ENCODE data around the gene IQCK.
"Not testable (repeated sequence)": the region's sequence is repeated elsewhere in the genome, so short reads cannot be mapped to it uniquely, and the experiment has no call there.

Gene IQCK

DNA sequence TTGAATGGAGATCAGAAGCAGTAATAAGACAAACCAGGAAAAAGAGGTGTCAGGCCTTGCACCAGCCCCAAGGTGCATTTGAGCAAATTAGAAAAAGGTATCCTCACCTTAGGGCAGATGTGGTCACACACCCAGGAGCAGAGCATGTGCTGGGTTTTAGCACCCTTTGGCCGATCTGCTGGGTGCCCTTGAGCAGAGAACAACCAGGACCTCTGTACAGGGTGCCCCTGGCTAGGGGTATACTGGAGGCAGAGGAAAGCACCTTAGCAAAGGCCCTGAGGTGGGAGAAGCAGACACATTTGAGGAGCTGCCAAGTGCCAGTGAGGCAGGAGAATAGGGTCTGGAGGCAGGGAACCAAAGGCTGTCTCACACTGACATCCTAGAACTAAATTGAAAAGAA, 67.0 kb downstream of the IQCK start:
- in situ Hi-C loops (cut with MboI; ENCODE audit: low sequenced_read_pairs), result no loop called here

GRCh38 chr16:19785512-19786130, 67.5 kb downstream of the IQCK start:
- in situ Hi-C loops (cut with MboI; ENCODE audit: low sequenced_read_pairs), result no loop called here

DNA sequence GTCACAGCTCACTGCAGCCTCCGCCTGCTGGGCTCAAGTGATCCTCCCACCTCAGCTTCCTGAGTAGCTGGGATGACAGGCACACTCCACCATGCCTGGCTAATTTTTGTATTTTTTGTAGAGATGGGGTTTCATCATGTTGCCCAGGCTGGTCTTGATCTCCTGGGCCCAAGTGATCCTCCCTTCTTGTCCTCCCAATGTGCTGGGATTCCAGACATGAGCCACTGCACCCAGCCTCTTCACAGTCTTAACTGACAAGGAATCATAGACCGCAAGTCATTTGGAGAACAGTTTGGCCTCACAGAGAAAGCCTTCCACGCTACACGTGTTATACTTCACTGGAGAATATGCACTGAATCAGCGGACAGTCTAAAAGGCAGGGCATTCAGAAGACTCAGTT, 83.3 kb downstream of the IQCK start:
- in situ Hi-C loops (cut with MboI; ENCODE audit: low sequenced_read_pairs), result not testable (repeated sequence)

GRCh38 chr16:19801824-19802223, 83.8 kb downstream of the IQCK start:
- in situ Hi-C loops (cut with MboI; ENCODE audit: low sequenced_read_pairs), result not testable (repeated sequence)

DNA sequence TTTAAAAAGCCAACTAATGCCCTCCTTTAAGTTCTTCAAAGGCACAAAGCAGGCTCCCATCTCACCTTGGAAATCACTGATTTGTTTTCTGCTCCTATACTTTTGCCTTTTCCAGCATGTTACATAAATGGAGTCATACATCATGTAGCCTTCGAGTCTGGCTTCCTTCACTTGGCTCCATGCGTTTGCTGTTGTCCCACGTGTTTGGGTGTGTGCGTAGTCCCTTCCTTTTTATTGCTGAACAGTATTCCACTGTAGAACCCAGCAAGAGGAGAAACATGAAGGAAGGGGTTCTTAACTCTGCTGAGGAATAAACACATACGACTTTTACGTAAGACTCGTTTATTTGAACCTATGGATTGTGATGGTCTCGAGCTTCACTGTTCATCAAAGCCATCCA, 84.5 kb downstream of the IQCK start:
- in situ Hi-C loops (cut with MboI; ENCODE audit: low sequenced_read_pairs), result no loop called here

- in situ Hi-C loops (cut with MboI; ENCODE audit: low sequenced_read_pairs), result no loop called here
These were observed 86.7 kb downstream of the IQCK start for GRCh38 chr16:19804538-19805323.

GRCh38 chr16:19805459-19806162, 87.5 kb downstream of the IQCK start:
- in situ Hi-C loops (cut with MboI; ENCODE audit: low sequenced_read_pairs), result no loop called here

DNA sequence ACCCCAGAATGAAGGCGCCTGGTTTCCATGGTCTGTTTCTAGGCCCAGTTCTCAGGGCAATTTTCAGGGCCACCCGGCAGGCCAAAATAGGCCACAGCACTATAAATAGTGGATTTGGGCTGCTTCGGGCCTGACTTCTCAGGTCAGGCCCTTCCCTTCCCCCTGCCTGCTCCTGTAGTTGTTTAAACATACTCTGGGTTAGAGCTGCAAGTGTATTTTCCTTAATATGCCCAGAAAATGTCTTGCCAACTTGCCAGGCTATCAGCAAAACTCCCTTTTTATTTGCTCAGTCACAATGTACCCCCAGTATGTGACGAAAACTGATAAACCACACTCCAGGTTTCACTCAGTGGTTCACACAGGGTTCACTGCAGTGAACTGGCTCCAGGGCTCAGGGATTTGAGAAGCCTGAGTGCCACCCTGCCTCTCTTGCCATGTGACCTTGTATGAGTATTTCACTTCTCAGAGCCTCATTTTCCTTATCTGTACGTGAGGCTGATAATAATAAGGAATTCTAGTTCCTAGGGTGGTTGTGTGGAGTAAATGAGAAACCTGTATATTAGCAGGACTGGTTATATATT, 90.1 kb downstream of the IQCK start:
- in situ Hi-C loops (cut with MboI; ENCODE audit: low sequenced_read_pairs), result no loop called here

GRCh38 chr16:19809121-19809635, 91.1 kb downstream of the IQCK start:
- in situ Hi-C loops (cut with MboI; ENCODE audit: low sequenced_read_pairs), result no loop called here

- in situ Hi-C loops (cut with MboI; ENCODE audit: low sequenced_read_pairs), result no loop called here
These were observed 91.6 kb downstream of the IQCK start for GRCh38 chr16:19809693-19810092.

DNA sequence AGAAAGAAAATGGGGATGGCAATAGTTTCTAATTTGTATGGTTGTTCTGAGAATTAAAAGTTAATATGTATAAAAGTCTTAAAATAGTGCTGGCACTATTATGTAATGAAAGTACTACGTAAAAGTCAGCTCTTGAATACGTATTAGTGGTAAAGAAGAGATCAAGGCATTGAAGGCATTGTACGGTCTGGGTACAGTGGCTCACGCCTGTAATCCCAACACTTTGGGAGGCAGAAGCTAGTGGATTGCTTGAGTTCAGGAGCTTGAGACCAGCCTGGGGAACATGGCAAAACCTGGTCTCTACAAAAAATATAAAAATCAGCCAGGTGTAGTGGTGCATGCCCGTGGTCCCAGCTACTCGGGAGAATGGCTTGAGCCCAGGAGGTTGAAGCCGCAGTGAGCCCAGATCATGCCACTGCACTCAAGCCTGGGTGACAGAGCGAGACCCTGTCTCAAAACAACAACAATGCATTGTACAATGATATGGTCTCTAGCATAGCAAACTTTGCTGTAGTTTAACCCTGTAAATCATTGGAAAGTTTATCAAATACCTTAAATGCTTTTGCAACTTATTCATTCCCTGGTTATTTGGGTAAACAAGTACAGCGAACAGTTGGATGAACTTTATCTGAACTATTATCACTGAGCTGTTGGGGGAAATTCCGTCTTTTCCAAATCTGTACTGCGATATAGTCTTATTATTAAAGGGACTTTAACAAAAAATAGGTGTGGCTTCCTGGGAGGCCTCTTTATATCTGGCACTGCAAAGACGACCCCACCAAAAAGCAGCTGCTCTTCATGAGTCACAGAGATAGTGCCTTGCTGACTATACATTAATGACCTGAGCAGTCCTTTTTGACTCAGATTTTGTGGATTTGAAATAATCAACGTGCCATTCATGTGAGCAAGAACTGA, 93.0 kb downstream of the IQCK start:
- in situ Hi-C loops (cut with MboI; ENCODE audit: low sequenced_read_pairs), result no loop called here

DNA sequence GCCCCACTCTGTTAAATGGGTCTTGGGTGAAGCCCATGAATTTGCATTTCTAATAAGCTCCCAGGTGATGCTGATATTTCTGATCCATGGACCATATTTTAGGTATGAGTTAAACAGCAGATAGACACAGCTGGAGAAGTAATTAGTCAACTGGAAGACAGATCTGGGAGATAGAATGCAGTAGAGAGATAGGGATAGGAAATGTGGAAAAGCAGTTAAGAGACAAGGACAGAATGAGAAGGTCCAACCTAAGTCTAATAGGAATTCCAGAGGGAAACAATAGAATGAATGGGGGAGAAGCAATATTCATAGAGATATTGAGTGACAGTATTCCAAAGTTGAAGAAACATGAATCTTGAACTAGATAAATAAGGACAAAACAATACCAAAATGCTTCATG, 94.9 kb downstream of the IQCK start:
- in situ Hi-C loops (cut with MboI; ENCODE audit: low sequenced_read_pairs), result no loop called here

GRCh38 chr16:19815418-19815817, 97.3 kb downstream of the IQCK start:
- in situ Hi-C loops (cut with MboI; ENCODE audit: low sequenced_read_pairs), result no loop called here

DNA sequence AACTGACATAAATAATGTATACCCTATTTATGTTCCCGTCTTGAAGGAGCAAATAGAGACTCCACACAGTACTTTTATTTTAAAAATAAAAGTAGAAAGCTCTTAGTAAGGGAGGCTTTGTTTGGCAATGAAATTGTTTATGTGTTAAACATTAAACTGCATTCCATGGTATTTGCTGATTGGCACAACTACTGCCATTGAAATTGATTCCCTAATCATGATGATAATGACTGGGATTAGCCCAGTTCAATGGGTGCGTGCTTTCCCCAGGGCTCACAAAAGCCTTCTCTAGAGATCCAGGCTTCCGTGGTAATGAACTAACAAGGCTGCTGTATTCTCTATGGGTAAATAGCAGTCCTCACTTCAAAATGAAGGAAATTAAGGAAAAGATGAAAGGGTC, 99.1 kb downstream of the IQCK start:
- in situ Hi-C loops (cut with MboI; ENCODE audit: low sequenced_read_pairs), result no loop called here

DNA sequence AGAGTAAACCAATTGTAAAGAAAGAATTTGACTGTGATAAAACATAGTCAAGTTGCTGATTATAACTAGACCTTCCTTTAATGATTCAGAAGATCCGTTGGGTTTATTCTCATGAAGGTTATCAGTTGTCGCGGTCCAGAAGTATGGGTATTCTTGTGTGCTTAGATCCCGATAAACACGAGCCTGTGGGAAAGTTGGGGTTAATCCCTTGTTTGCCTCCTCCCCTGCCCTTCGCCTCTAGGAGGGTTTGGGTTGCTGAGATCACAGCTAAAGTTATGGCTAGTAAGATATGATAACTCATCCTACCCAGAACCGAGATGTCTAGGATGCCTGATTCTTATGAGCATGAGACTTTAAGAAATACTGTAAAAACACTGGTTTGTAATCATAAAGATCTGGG, 99.8 kb downstream of the IQCK start:
- in situ Hi-C loops (cut with MboI; ENCODE audit: low sequenced_read_pairs), result no loop called here

DNA sequence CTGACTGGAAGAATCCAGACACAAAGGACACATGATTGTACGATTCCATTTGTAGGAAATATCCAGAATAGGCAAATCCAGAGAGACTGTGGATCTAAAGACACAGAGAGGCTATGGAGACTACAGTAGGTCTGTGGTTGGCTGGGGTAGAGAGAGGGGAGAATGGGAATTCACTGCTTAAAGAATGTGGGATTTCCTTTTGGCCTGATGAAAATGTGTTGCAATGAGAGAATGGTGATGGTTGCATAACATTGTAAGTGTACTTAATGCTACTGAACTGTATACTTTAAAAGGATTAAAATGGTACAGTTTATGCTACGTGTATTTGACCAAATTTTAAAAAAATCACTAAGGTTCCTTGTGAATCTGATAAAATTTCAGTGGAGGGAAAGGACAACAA, 104.5 kb downstream of the IQCK start:
- in situ Hi-C loops (cut with MboI; ENCODE audit: low sequenced_read_pairs), result no loop called here

- in situ Hi-C loops (cut with MboI; ENCODE audit: low sequenced_read_pairs), result no loop called here
These were observed 105.3 kb downstream of the IQCK start for GRCh38 chr16:19823322-19823721.

- in situ Hi-C loops (cut with MboI; ENCODE audit: low sequenced_read_pairs), result no loop called here
These were observed 106.1 kb downstream of the IQCK start for GRCh38 chr16:19824216-19824615.

DNA sequence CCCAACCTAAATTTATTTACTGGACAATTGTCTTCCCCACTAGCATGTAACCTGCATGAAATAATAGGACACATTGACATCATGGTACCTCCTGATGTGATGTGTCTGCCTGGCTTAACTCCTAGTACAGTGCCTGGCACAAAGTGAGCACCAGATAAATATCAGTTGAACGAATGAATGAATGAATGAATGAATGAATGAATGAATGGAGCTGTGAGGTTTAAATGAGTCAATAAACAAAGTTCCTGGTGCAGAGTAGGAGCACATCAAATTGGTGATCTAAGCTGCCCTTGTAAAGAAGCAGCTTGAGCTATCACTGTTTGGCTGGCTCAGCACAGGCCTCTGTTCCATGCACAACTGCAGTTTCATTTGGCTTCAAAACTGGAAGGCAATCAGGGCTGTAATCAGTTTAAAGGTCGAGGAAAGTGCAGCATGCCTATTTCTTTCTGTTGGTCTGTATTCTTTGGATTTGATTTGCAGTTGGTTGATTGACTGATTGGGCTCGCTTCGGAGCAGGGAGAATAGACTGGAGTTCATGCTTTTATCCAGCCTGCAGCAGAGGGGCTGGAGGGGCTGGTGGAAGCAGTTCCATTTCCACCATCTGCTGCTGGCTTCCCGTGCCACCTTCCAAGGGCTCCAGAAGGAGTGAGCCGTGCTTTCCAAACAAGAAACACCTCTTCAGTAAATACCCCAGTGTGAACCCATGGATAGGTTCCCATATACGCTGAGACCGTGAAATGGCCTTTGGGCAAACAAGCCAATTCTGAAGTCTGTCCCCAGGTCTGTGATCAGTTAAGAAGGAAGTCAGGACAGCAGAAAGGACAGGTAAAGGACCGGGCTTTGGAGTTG, 112.0 kb downstream of the IQCK start:
- in situ Hi-C loops (cut with MboI; ENCODE audit: low sequenced_read_pairs), result no loop called here

All from HL-60/S4 treated with phorbol 12-myristate 13-acetate at 8.2 ng/mL for 4 days and 3 days (cell line).